Activated CD4-positive, alpha-beta T cell treated with anti-CD3 and anti-CD28 coated beads for 36 hours (primary cell): ENCODE measurements around the gene ATG9A. TPM values are rescaled to one million over a fixed set of nuclear protein-coding genes. Genes with fewer than 3 reads are reported as not detected.
A peak's percentile ranks its signal among the peaks of the same experiment; 100 is the strongest.

Experiments
- ATAC-seq: fragments of 200-7000 bp; cut with Tn5 transposase; one replicate; pipeline ENCODE4 v1.10.0; 2021; ENCODE audit warnings: mild to moderate bottlenecking, moderate library complexity
- CTCF ChIA-PET: fragments of 350-600 bp; sonication (Branson Sonifier 250); formaldehyde crosslinking; loops from one replicate; lab custom pipeline; 2021; ENCODE audit warnings: antibody characterized with exemption; lab: Charles Lee
- POLR2A ChIA-PET: fragments of 350-600 bp; sonication (Branson Sonifier 250); formaldehyde crosslinking; loops from one replicate; lab custom pipeline; 2021; ENCODE audit warnings: antibody characterized with exemption, inconsistent platforms; lab: Charles Lee
- DNase-seq: peaks from one replicate; pipeline ENCODE4 v3.0.0-alpha.2; 2020
- H3K27ac Mint-ChIP-seq: one replicate; pipeline ENCODE4 v1.8.0; 2021; ENCODE audit warnings: mixed read lengths
- H3K27me3 Mint-ChIP-seq: one replicate; pipeline ENCODE4 v1.8.0; 2021; ENCODE audit warnings: mixed read lengths
- H3K36me3 Mint-ChIP-seq: one replicate; pipeline ENCODE4 v1.8.0; 2021; ENCODE audit warnings: low read depth, mixed read lengths
- H3K4me1 Mint-ChIP-seq: one replicate; pipeline ENCODE4 v1.8.0; 2021; ENCODE audit warnings: mixed read lengths
- H3K4me3 Mint-ChIP-seq: one replicate; pipeline ENCODE4 v1.8.0; 2021; ENCODE audit warnings: mild to moderate bottlenecking, moderate library complexity, mixed read lengths
- H3K9me3 Mint-ChIP-seq: one replicate; pipeline ENCODE4 v1.8.0; 2021; ENCODE audit warnings: low read depth, mixed read lengths
- intact Hi-C, 2 experiments: fragments of 100-400 bp; cut with DNase I in 1 of 2; cut with micrococcal nuclease in 1 of 2; formaldehyde crosslinking; loops; one replicate each; pipeline versions ENCODE4 v1.14.2 to v1.15.1; 2022 to 2024; cut with DNase I, micrococcal nuclease
- total RNA-seq, 2 experiments: library from RNA; stranded (reverse); gene quantifications; one replicate each; pipeline ENCODE4 v1.2.3, GENCODE V29; 2021

ATG9A gene
- total RNA-seq, 2 experiments from 2014 or later: 43.5 to 45.6 TPM

- DNase-seq (peak; percentile 67), ATAC-seq (peak; percentile 97)
- Mint-ChIP-seq H3K27me3 (no peaks in the 10 kb centered on the region), H3K27ac (peak overlapping the region; percentile 76), H3K9me3 (no peaks in the 10 kb centered on the region), H3K36me3 (peaks cover 22% of the 10 kb centered on the region), H3K4me1 (peaks cover 30% of the 10 kb centered on the region), H3K4me3 (no peak overlapping the region)
- ChIA-PET POLR2A (no interaction called here), CTCF (no interaction called here)
- intact Hi-C loops: no loop called here
These were observed 42.5 kb downstream of the ATG9A start for GRCh38 chr2:219186754-219187456.

- no peak for ATAC-seq
- peaks cover 43% of the 10 kb centered on the region for H3K36me3 Mint-ChIP-seq
These were observed 45.3 kb downstream of the ATG9A start for GRCh38 chr2:219184121-219184520.

GRCh38 chr2:219183151-219183772 lies 46.2 kb downstream of the ATG9A start:
- no peaks in the 10 kb centered on the region for H3K27me3 Mint-ChIP-seq
- peaks cover 58% of the 10 kb centered on the region for H3K4me1 Mint-ChIP-seq
- ChIA-PET CTCF (interaction anchor here (1.1 to 2.2 kb wide), 4 partner anchors 14 to 62 kb away, joined by 3 to 5 read pairs (median 4); partner anchors contain the start of genes GLB1L and STK16), POLR2A (no interaction called here)
- no peaks in the 10 kb centered on the region for H3K9me3 Mint-ChIP-seq
- peaks cover 43% of the 10 kb centered on the region for H3K36me3 Mint-ChIP-seq
- no peak overlapping the region for H3K4me3 Mint-ChIP-seq
- intact Hi-C loops: no loop called here
- peak overlapping the region; percentile 53 for H3K27ac Mint-ChIP-seq
- ATAC-seq: no peak
- no peak for DNase-seq

More at GRCh38 chr2:219184121-219184520, 45.3 kb downstream of the ATG9A start:
- Mint-ChIP-seq H3K4me3 (no peak overlapping the region), H3K27me3 (no peaks in the 10 kb centered on the region), H3K27ac (peak overlapping the region; percentile 8), H3K9me3 (no peaks in the 10 kb centered on the region), H3K4me1 (peaks cover 54% of the 10 kb centered on the region)
- ChIA-PET CTCF (interaction anchor here (0.8 to 1.1 kb wide), 2 partner anchors 24 to 61 kb away, joined by 3 read pairs; partner anchors contain the start of genes GLB1L and STK16), POLR2A (no interaction called here)
- no peak for DNase-seq
- intact Hi-C loops: no loop called here

- peak; percentile 52 for DNase-seq
These were observed 46.9 kb downstream of the ATG9A start for GRCh38 chr2:219182331-219183150.

GRCh38 chr2:219181531-219181930 lies 47.9 kb downstream of the ATG9A start:
- H3K9me3 Mint-ChIP-seq: no peaks in the 10 kb centered on the region
- POLR2A ChIA-PET: no interaction called here
- CTCF ChIA-PET: interaction anchor here (0.6 to 2.2 kb wide), 5 partner anchors 9 to 114 kb away, joined by 3 to 5 read pairs (median 3); no protein-coding TSS in a partner anchor
- peaks cover 44% of the 10 kb centered on the region for H3K4me1 Mint-ChIP-seq
- H3K27me3 Mint-ChIP-seq: no peaks in the 10 kb centered on the region
- DNase-seq (no peak), ATAC-seq (no peak)
- peak overlapping the region; percentile 83 for H3K27ac Mint-ChIP-seq
- H3K4me3 Mint-ChIP-seq: no peak overlapping the region
- intact Hi-C loops: no loop called here
- H3K36me3 Mint-ChIP-seq: peaks cover 43% of the 10 kb centered on the region

More at GRCh38 chr2:219182331-219183150, 46.9 kb downstream of the ATG9A start:
- no peak for ATAC-seq
- Mint-ChIP-seq H3K27ac (peak overlapping the region; percentile 34), H3K4me3 (no peak overlapping the region), H3K27me3 (no peaks in the 10 kb centered on the region), H3K36me3 (peaks cover 43% of the 10 kb centered on the region), H3K4me1 (peaks cover 54% of the 10 kb centered on the region), H3K9me3 (no peaks in the 10 kb centered on the region)
- intact Hi-C loops: no loop called here
- CTCF ChIA-PET: interaction anchor here (0.6 to 2.2 kb wide), 6 partner anchors 13 to 113 kb away, joined by 3 to 5 read pairs (median 4); partner anchors contain the start of genes GLB1L, SLC23A3 and STK16
- POLR2A ChIA-PET: no interaction called here

GRCh38 chr2:219180961-219181360 lies 48.5 kb downstream of the ATG9A start:
- no peak overlapping the region for H3K4me3 Mint-ChIP-seq
- CTCF ChIA-PET: interaction anchor here (0.7 to 2.2 kb wide), 5 partner anchors 9 to 21 kb away, joined by 3 to 5 read pairs (median 3); partner anchors contain the start of genes NHEJ1 and SLC23A3
- peaks cover 41% of the 10 kb centered on the region for H3K4me1 Mint-ChIP-seq
- ATAC-seq: no peak
- POLR2A ChIA-PET: no interaction called here
- H3K27me3 Mint-ChIP-seq: no peaks in the 10 kb centered on the region
- peaks cover 43% of the 10 kb centered on the region for H3K36me3 Mint-ChIP-seq
- H3K27ac Mint-ChIP-seq: peak overlapping the region; percentile 83
- no peaks in the 10 kb centered on the region for H3K9me3 Mint-ChIP-seq
- intact Hi-C loops: no loop called here
- DNase-seq: no peak

- Mint-ChIP-seq H3K9me3 (no peaks in the 10 kb centered on the region), H3K36me3 (peaks cover 36% of the 10 kb centered on the region), H3K4me3 (peak overlapping the region; percentile 86), H3K27me3 (no peaks in the 10 kb centered on the region), H3K27ac (peak overlapping the region; percentile 80), H3K4me1 (peaks cover 46% of the 10 kb centered on the region)
- intact Hi-C loops: loop anchor here (5.0 kb wide), 2 partner anchors 117 to 523 kb away; partner anchors contain the start of genes BCS1L (in 1 of the 2) and ZNF142 (in 1 of the 2)
- ATAC-seq (no peak), DNase-seq (no peak)
- ChIA-PET POLR2A (interaction anchor here (1.0 kb wide), 1 partner anchor 27 kb away, joined by 3 read pairs; the partner anchor contains the start of gene ZFAND2B), CTCF (interaction anchor here (0.5 to 1.6 kb wide), 8 partner anchors 9 to 50 kb away, joined by 3 to 7 read pairs (median 3); partner anchors contain the start of genes ANKZF1, ATG9A, NHEJ1 and SLC23A3)
These were observed 49.6 kb downstream of the ATG9A start for GRCh38 chr2:219179601-219180465.

- CTCF ChIA-PET: interaction anchor here (0.6 to 1.6 kb wide), 3 partner anchors 28 to 51 kb away, joined by 3 to 7 read pairs (median 3); partner anchors contain the start of genes ANKZF1, ATG9A and ZFAND2B
- H3K27ac Mint-ChIP-seq: peak overlapping the region; percentile 80
- H3K36me3 Mint-ChIP-seq: peaks cover 42% of the 10 kb centered on the region
- H3K27me3 Mint-ChIP-seq: no peaks in the 10 kb centered on the region
- peak overlapping the region; percentile 86 for H3K4me3 Mint-ChIP-seq
- DNase-seq: peak; percentile 68
- POLR2A ChIA-PET: no interaction called here
- peaks cover 56% of the 10 kb centered on the region for H3K4me1 Mint-ChIP-seq
- intact Hi-C loops: loop anchor here (1.0 to 5.0 kb wide), 9 partner anchors 28 to 610 kb away; partner anchors contain the start of genes ANKZF1 (in 1 of the 2), ATG9A (in 1 of the 2), BCS1L (in 1 of the 2) and CNOT9 (in 1 of the 2)
- peak; percentile 1 for ATAC-seq
- no peaks in the 10 kb centered on the region for H3K9me3 Mint-ChIP-seq
These were observed 50.9 kb downstream of the ATG9A start for GRCh38 chr2:219178377-219179175.

GRCh38 chr2:219177552-219178376 lies 51.7 kb downstream of the ATG9A start, which contains the start of gene RETREG2:
RETREG2 (plus strand) TSS chr2:219178275; CDS start chr2:219178353, 78 bp downstream.
- ATAC-seq: peak; percentile 60
- DNase-seq: peak; percentile 90
- no peaks in the 10 kb centered on the region for H3K27me3 Mint-ChIP-seq
- H3K27ac Mint-ChIP-seq: peak within 1 kb of the TSS; percentile 97
- H3K4me3 Mint-ChIP-seq: peak within 1 kb of the TSS; percentile 86
- H3K9me3 Mint-ChIP-seq: no peaks in the 10 kb centered on the region
- ChIA-PET POLR2A (no interaction called here), CTCF (interaction anchor here (0.6 to 2.0 kb wide), 3 partner anchors 19 to 176 kb away, joined by 3 to 5 read pairs (median 3); no protein-coding TSS in a partner anchor)
- intact Hi-C loops: loop anchor here (1.0 to 5.0 kb wide), 20 partner anchors 17 to 781 kb away; partner anchors contain the start of genes ANKZF1 (in 2 of the 2), ATG9A (in 2 of the 2), DNAJB2 (in 2 of the 2) and ZFAND2B (in 2 of the 2)
- H3K4me1 Mint-ChIP-seq: peaks cover 52% of the 10 kb centered on the region
- H3K36me3 Mint-ChIP-seq: peaks cover 39% of the 10 kb centered on the region
